Activated T-helper 2 cell treated with anti-CD3 and anti-CD28 coated beads, Interferon-gamma antibody, Interleukin-2, Interleukin-4, amounts not matched to agents 10 μg/mL and 5 μg/mL and 100 μg/mL, durations not matched to agents 14 hours and 24 hours and 36 hours (primary cell): Measurements from ENCODE around the gene SLC26A4. TPM values are rescaled to one million over a fixed set of nuclear protein-coding genes. Genes with fewer than 3 reads are reported as not detected.
"Not testable (repeated sequence)": the region's sequence is repeated elsewhere in the genome, so short reads cannot be mapped to it uniquely, and the experiment has no call there.

Experiments
- DNase-seq: peaks from one replicate; pipeline ENCODE4 v3.0.0; 2021; ENCODE audit warnings: low spot score
- H3K27ac Mint-ChIP-seq: one replicate; pipeline ENCODE4 v1.8.0; 2021; ENCODE audit warnings: mixed read lengths
- H3K27me3 Mint-ChIP-seq: one replicate; pipeline ENCODE4 v1.8.0; 2021; ENCODE audit warnings: low read depth, mixed read lengths
- H3K36me3 Mint-ChIP-seq: one replicate; pipeline ENCODE4 v1.8.0; 2021; ENCODE audit warnings: low read depth, mixed read lengths
- H3K4me1 Mint-ChIP-seq: one replicate; pipeline ENCODE4 v1.8.0; 2021; ENCODE audit warnings: low read depth, mixed read lengths
- H3K4me3 Mint-ChIP-seq: one replicate; pipeline ENCODE4 v1.8.0; 2021; ENCODE audit warnings: low read depth, mild to moderate bottlenecking, moderate library complexity, mixed read lengths
- H3K9me3 Mint-ChIP-seq: one replicate; pipeline ENCODE4 v1.8.0; 2021; ENCODE audit warnings: mixed read lengths
- intact Hi-C: fragments of 100-400 bp; cut with micrococcal nuclease; formaldehyde crosslinking; loops from one replicate; pipeline ENCODE4 v1.15.1; 2023
- total RNA-seq: library from RNA; stranded (reverse); gene quantifications from 2 replicates; pipeline ENCODE4 v1.2.3, GENCODE V29; 2022

SLC26A4 gene
- total RNA-seq, 1 donor from 2014 or later = 3.6 TPM

- Mint-ChIP-seq H3K9me3 (peaks cover 19% of the 10 kb centered on the region), H3K27ac (peak overlapping the region; percentile 63), H3K4me1 (peaks cover 35% of the 10 kb centered on the region), H3K27me3 (peaks cover 3% of the 10 kb centered on the region), H3K36me3 (peaks cover 29% of the 10 kb centered on the region), H3K4me3 (peak overlapping the region; percentile 13)
- intact Hi-C loops = no loop called here
- no peak for DNase-seq
Observed at GRCh38 chr7:107638594-107638993, 22.0 kb upstream of the SLC26A4 start.

GRCh38 chr7:107639070-107639469 is 21.6 kb upstream of the SLC26A4 start:
- peaks cover 38% of the 10 kb centered on the region for H3K4me1 Mint-ChIP-seq
- peak overlapping the region; percentile 63 for H3K27ac Mint-ChIP-seq
- H3K9me3 Mint-ChIP-seq = peaks cover 19% of the 10 kb centered on the region
- DNase-seq, intact Hi-C loops, H3K27me3 Mint-ChIP-seq, H3K4me3 Mint-ChIP-seq: not testable (repeated sequence)
- peaks cover 26% of the 10 kb centered on the region for H3K36me3 Mint-ChIP-seq

GRCh38 chr7:107641676-107642075 is 19.0 kb upstream of the SLC26A4 start:
- Mint-ChIP-seq H3K4me1 (peaks cover 40% of the 10 kb centered on the region), H3K36me3 (peaks cover 24% of the 10 kb centered on the region), H3K4me3 (no peak overlapping the region), H3K27me3 (peaks cover 3% of the 10 kb centered on the region), H3K9me3 (peaks cover 22% of the 10 kb centered on the region), H3K27ac (no peak overlapping the region)
- no peak for DNase-seq
- intact Hi-C loops = no loop called here

- no peak for DNase-seq
- Mint-ChIP-seq H3K4me1 (peaks cover 39% of the 10 kb centered on the region), H3K4me3 (no peak overlapping the region), H3K36me3 (peaks cover 23% of the 10 kb centered on the region), H3K27ac (no peak overlapping the region), H3K9me3 (peaks cover 20% of the 10 kb centered on the region), H3K27me3 (peaks cover 3% of the 10 kb centered on the region)
- intact Hi-C loops = no loop called here
Observed at GRCh38 chr7:107642501-107642900, 18.1 kb upstream of the SLC26A4 start.

GRCh38 chr7:107643407-107643806 is 17.2 kb upstream of the SLC26A4 start:
- Mint-ChIP-seq H3K27me3 (peaks cover 3% of the 10 kb centered on the region), H3K27ac (no peak overlapping the region), H3K4me3 (no peak overlapping the region), H3K36me3 (peaks cover 13% of the 10 kb centered on the region), H3K9me3 (peaks cover 12% of the 10 kb centered on the region), H3K4me1 (peaks cover 32% of the 10 kb centered on the region)
- no peak for DNase-seq
- intact Hi-C loops = no loop called here

- no peak for DNase-seq
- Mint-ChIP-seq H3K4me1 (peaks cover 27% of the 10 kb centered on the region), H3K9me3 (peaks cover 12% of the 10 kb centered on the region), H3K4me3 (no peak overlapping the region), H3K27me3 (peaks cover 3% of the 10 kb centered on the region), H3K27ac (peak overlapping the region; percentile 10), H3K36me3 (peaks cover 12% of the 10 kb centered on the region)
- intact Hi-C loops = no loop called here
Observed at GRCh38 chr7:107643938-107644308, 16.7 kb upstream of the SLC26A4 start.

GRCh38 chr7:107644309-107644974 is 16.2 kb upstream of the SLC26A4 start:
- intact Hi-C loops = no loop called here
- Mint-ChIP-seq H3K27ac (peak overlapping the region; percentile 10), H3K4me3 (no peak overlapping the region), H3K9me3 (peaks cover 15% of the 10 kb centered on the region), H3K27me3 (peaks cover 3% of the 10 kb centered on the region), H3K36me3 (peaks cover 12% of the 10 kb centered on the region), H3K4me1 (peaks cover 22% of the 10 kb centered on the region)
- DNase-seq = no peak

GRCh38 chr7:107652642-107653041 is 8.0 kb upstream of the SLC26A4 start:
- no peak for DNase-seq
- Mint-ChIP-seq H3K27me3 (no peaks in the 10 kb centered on the region), H3K9me3 (peaks cover 11% of the 10 kb centered on the region), H3K27ac (no peak overlapping the region), H3K4me1 (peaks cover 14% of the 10 kb centered on the region), H3K36me3 (no peaks in the 10 kb centered on the region), H3K4me3 (no peak overlapping the region)
- intact Hi-C loops = no loop called here

- Mint-ChIP-seq H3K9me3 (no peaks in the 10 kb centered on the region), H3K36me3 (no peaks in the 10 kb centered on the region), H3K4me3 (no peak overlapping the region), H3K27me3 (no peaks in the 10 kb centered on the region), H3K4me1 (peaks cover 51% of the 10 kb centered on the region), H3K27ac (peak overlapping the region; percentile 82)
- DNase-seq = no peak
- intact Hi-C loops = loop anchor here (5.0 kb wide), 1 partner anchor 491 kb away; the partner anchor contains the start of gene HBP1
Observed at GRCh38 chr7:107658467-107658866, 2.2 kb upstream of the SLC26A4 start.

- Mint-ChIP-seq H3K27me3 (no peaks in the 10 kb centered on the region), H3K4me1 (peaks cover 51% of the 10 kb centered on the region), H3K36me3 (no peaks in the 10 kb centered on the region), H3K4me3 (peak overlapping the region; percentile 87), H3K9me3 (no peaks in the 10 kb centered on the region), H3K27ac (peak overlapping the region; percentile 82)
- intact Hi-C loops = loop anchor here (1.0 to 10.0 kb wide), 8 partner anchors 77 to 1855 kb away; partner anchors contain the start of genes COG5, DUS4L and HBP1
- peak; percentile 52 for DNase-seq
Observed at GRCh38 chr7:107659666-107660065, 962 bp upstream of the SLC26A4 start.

- peak overlapping the region; percentile 82 for H3K27ac Mint-ChIP-seq
- no peaks in the 10 kb centered on the region for H3K36me3 Mint-ChIP-seq
- H3K4me3 Mint-ChIP-seq = peak overlapping the region; percentile 94
- DNase-seq = peak; percentile 54
- H3K4me1 Mint-ChIP-seq = peaks cover 39% of the 10 kb centered on the region
- no peaks in the 10 kb centered on the region for H3K27me3 Mint-ChIP-seq
- intact Hi-C loops = loop anchor here (5.0 to 10.0 kb wide), 3 partner anchors 199 to 1856 kb away; no protein-coding TSS in a partner anchor
- no peaks in the 10 kb centered on the region for H3K9me3 Mint-ChIP-seq
Observed at GRCh38 chr7:107661081-107661864, 645 bp downstream of the SLC26A4 start.

- no peak for DNase-seq
- peak overlapping the region; percentile 94 for H3K4me3 Mint-ChIP-seq
- H3K27me3 Mint-ChIP-seq = no peaks in the 10 kb centered on the region
- no peaks in the 10 kb centered on the region for H3K9me3 Mint-ChIP-seq
- H3K4me1 Mint-ChIP-seq = peaks cover 37% of the 10 kb centered on the region
- intact Hi-C loops = loop anchor here (5.0 to 10.0 kb wide), 3 partner anchors 200 to 1857 kb away; no protein-coding TSS in a partner anchor
- no peak overlapping the region for H3K27ac Mint-ChIP-seq
- no peaks in the 10 kb centered on the region for H3K36me3 Mint-ChIP-seq
Observed at GRCh38 chr7:107661865-107662379, 1.3 kb downstream of the SLC26A4 start.

- H3K27ac Mint-ChIP-seq = no peak overlapping the region
- DNase-seq = no peak
- H3K4me1 Mint-ChIP-seq = peaks cover 36% of the 10 kb centered on the region
- no peaks in the 10 kb centered on the region for H3K27me3 Mint-ChIP-seq
- intact Hi-C loops = loop anchor here (5.0 to 10.0 kb wide), 3 partner anchors 201 to 1858 kb away; no protein-coding TSS in a partner anchor
- no peak overlapping the region for H3K4me3 Mint-ChIP-seq
- H3K36me3 Mint-ChIP-seq = no peaks in the 10 kb centered on the region
- no peaks in the 10 kb centered on the region for H3K9me3 Mint-ChIP-seq
Observed at GRCh38 chr7:107663196-107663595, 2.6 kb downstream of the SLC26A4 start.
